ENCODE measurements around the gene SPATA31E1.

GRCh38 chr9:87859786-87860185 lies 22.9 kb upstream of the SPATA31E1 start:
- no peak for TF ChIP-seq CTCF (IDR thresholded peaks at IDR 0.05)
- no peak for TF ChIP-seq POLR2A (IDR thresholded peaks at IDR 0.05)

Measured in adrenal gland (tissue), 5 donors.